Stimulated activated CD8-positive, alpha-beta memory T cell treated with anti-CD3 and anti-CD28 coated beads, Interleukin-12 subunit alpha, Interleukin-12 subunit beta, amount 100 ng/mL, for 4 hours (primary cell): Measurements from ENCODE around the gene TBKBP1.
A peak's percentile ranks its signal among the peaks of the same experiment; 100 is the strongest.

ENCODE experiments used
- DNase-seq: peaks from one replicate; pipeline ENCODE4 v3.0.0-alpha.2; 2020; ENCODE audit warnings: low read depth

The TBKBP1 gene

GRCh38 chr17:47714773-47715396 is 20.9 kb downstream of the TBKBP1 start:
- no peak for DNase-seq

- DNase-seq, result no peak
Observed at GRCh38 chr17:47715669-47716325, 21.8 kb downstream of the TBKBP1 start.

GRCh38 chr17:47716375-47716774 is 22.4 kb downstream of the TBKBP1 start:
- DNase-seq, result no peak

- no peak for DNase-seq
Observed at GRCh38 chr17:47717261-47717697, 23.3 kb downstream of the TBKBP1 start.

- DNase-seq, result no peak
Observed at GRCh38 chr17:47717979-47718621, 24.1 kb downstream of the TBKBP1 start.

- DNase-seq, result no peak
Observed at GRCh38 chr17:47718634-47719405, 24.9 kb downstream of the TBKBP1 start.

- DNase-seq, result peak; percentile 58
Observed at GRCh38 chr17:47719411-47720152, 25.6 kb downstream of the TBKBP1 start.

GRCh38 chr17:47720196-47720595 is 26.2 kb downstream of the TBKBP1 start:
- no peak for DNase-seq

GRCh38 chr17:47720754-47721533 is 27.0 kb downstream of the TBKBP1 start:
- DNase-seq, result peak; percentile 95

GRCh38 chr17:47721725-47722124 is 27.8 kb downstream of the TBKBP1 start:
- DNase-seq, result no peak

GRCh38 chr17:47724705-47725104 is 30.7 kb downstream of the TBKBP1 start:
- DNase-seq, result no peak

GRCh38 chr17:47725446-47726111 is 31.6 kb downstream of the TBKBP1 start:
- DNase-seq, result no peak

GRCh38 chr17:47726796-47727703 is 33.1 kb downstream of the TBKBP1 start:
- no peak for DNase-seq

- DNase-seq, result no peak
Observed at GRCh38 chr17:47727704-47728036, 33.7 kb downstream of the TBKBP1 start.

- DNase-seq, result no peak
Observed at GRCh38 chr17:47728214-47728877, 34.4 kb downstream of the TBKBP1 start.

GRCh38 chr17:47729476-47729875 is 35.5 kb downstream of the TBKBP1 start:
- no peak for DNase-seq

- no peak for DNase-seq
Observed at GRCh38 chr17:47730681-47731080, 36.7 kb downstream of the TBKBP1 start.

- no peak for DNase-seq
Observed at GRCh38 chr17:47731396-47731795, 37.4 kb downstream of the TBKBP1 start.
